ENCODE data around the gene PDE4D.

PDE4D gene

DNA sequence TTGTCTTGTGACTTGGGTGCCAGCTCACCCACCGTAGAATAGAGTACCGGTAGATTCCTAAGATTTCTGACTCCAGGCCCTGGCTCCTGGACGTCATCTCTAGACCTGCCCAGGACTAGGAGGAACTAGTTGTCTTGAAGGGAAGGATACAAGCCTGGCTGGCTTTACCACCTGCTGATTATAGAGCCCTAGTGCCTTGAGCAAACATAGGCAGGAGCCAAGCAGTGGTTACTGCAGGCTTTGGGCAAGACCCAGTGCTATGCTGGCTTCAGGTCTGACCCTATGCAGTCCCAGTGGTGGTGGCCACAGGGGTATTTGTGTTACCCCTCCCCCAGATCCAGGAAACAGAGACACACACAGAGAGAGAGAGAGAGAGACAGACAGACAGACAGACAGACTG lies 606.2 kb downstream of the PDE4D start:
- DNase-seq (ENCODE audit: low read depth, low spot score) = no peak

DNA sequence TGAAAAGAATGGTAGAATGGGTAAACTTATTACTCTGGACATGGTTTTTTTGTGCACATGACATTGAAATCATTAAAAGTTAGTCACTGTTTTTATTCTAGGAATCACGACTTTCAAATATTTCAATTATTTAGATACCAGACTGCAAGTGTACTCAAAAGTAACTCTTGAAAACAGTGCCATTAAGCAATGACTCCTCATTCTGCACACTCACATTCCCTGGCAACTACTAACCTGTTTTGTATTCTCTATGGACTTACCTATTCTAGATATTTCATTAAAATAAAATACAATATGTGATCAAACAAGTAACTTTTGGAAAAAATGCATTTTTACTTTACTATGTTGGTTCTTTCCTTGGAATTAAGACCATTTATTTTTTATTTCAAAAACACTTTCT lies 607.0 kb downstream of the PDE4D start:
- no peak for DNase-seq (ENCODE audit: low read depth, low spot score)

DNA sequence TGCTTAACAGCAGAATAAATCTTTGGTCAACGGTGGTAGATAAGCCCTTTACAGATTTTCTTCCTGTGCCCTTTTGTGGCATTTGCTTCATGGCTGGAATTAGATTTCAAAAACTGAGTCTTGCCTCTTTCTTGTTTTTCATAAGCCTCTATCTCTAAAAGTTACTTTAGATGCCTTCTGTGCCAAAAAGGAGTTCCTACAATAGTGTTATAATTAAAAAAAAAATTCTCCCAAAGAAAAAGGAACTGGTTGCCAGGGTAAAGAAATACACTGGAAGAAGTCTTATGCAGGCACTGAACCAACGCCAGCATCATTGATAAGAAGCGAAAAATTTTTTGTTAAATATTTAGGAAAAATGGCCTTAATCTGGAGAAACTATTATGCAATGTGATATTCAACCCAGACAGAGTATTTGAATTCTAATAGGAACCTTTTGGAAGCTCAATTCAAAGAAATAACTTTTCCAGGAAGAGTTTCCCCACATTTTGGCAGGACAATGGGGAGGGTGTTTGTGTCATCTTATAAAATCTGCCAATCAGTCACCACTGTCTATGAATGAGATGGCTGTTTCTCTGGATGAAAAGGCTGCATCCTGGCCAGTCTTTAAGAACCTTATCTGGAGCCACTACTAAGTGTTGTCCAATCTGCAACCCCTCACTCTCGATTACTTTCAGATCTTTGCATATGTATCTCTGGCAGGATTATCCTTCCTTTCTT lies 608.1 kb downstream of the PDE4D start:
- no peak for DNase-seq (ENCODE audit: low read depth, low spot score)

- DNase-seq (ENCODE audit: low read depth, low spot score) = no peak
These were observed 610.8 kb downstream of the PDE4D start for GRCh38 chr5:59282726-59283125.

DNA sequence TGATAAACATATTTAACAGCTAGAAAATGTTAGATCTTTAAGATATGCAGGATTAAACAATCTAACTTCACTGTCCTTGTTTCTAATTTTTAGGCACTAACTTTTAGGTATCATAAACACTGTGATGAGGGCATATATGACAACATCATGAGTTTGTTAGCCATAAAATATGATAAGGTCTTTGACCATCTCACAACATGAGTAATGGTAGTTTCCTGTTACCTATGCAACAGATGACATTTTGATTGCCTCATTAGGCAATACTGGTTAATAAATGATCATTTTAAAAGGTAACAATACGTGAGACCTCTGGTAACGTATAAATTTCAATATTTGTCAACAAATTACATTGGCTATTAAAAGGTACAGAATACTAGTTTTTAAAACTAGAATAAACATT lies 613.5 kb downstream of the PDE4D start:
- no peak for DNase-seq (ENCODE audit: low read depth, low spot score)

DNA sequence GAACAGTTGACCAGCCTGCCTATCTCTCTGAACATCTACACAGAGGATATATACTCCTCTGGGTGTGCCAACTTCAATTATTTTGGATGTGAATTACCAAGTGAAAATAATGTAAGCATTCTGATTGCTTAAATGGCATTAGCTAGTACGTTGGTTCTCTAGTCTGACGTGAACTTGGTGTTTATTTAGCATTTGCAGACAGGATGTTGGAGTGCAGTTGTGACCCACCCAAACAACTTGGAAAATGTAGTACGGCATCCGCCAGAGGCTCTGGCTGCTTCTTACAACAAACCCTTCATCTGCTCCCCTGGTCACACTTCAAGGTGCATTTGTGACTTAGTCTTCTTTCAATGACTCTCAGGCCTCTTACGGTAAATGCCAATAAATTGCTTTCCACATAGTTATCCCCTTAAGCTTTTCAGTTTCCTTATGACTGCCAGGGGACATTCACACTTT lies 616.6 kb downstream of the PDE4D start:
- DNase-seq (ENCODE audit: low read depth, low spot score) = no peak

- DNase-seq (ENCODE audit: low read depth, low spot score) = no peak
These were observed 617.2 kb downstream of the PDE4D start for GRCh38 chr5:59276325-59276675.

- DNase-seq (ENCODE audit: low read depth, low spot score) = no peak
These were observed 617.8 kb downstream of the PDE4D start for GRCh38 chr5:59275510-59276324.

GRCh38 chr5:59275170-59275509 lies 618.4 kb downstream of the PDE4D start:
- DNase-seq (ENCODE audit: low read depth, low spot score) = no peak

DNA sequence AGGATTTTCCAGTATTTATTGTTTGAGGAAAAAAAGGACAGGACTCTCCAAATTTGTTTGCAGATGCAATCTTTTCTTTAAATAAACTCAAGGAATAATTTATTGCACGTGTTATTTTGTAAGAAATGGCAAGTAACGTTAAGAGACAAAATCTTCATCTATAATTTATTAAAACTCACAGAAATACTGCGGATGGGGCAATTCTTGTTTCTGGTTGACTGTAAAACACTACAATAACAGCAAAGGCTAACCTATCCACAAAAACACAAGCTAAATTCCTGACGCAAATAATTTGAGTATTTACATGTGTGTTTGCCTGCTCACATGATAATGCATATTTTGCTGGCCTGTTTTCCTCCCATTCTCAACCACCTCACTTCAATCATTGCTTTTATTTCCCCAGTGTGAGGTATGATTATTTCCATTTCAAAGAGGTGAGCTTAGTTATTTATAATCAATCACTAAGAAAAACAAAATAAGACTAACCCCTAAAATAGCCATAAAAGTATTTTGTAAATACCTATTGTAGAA lies 619.4 kb downstream of the PDE4D start:
- DNase-seq (ENCODE audit: low read depth, low spot score) = no peak

GRCh38 chr5:59272809-59273427 lies 620.6 kb downstream of the PDE4D start:
- no peak for DNase-seq (ENCODE audit: low read depth, low spot score)

- no peak for DNase-seq (ENCODE audit: low read depth, low spot score)
These were observed 624.6 kb downstream of the PDE4D start for GRCh38 chr5:59268756-59269415.

- DNase-seq (ENCODE audit: low read depth, low spot score) = no peak
These were observed 626.5 kb downstream of the PDE4D start for GRCh38 chr5:59267033-59267432.

GRCh38 chr5:59266410-59266809 lies 627.1 kb downstream of the PDE4D start:
- no peak for DNase-seq (ENCODE audit: low read depth, low spot score)

DNA sequence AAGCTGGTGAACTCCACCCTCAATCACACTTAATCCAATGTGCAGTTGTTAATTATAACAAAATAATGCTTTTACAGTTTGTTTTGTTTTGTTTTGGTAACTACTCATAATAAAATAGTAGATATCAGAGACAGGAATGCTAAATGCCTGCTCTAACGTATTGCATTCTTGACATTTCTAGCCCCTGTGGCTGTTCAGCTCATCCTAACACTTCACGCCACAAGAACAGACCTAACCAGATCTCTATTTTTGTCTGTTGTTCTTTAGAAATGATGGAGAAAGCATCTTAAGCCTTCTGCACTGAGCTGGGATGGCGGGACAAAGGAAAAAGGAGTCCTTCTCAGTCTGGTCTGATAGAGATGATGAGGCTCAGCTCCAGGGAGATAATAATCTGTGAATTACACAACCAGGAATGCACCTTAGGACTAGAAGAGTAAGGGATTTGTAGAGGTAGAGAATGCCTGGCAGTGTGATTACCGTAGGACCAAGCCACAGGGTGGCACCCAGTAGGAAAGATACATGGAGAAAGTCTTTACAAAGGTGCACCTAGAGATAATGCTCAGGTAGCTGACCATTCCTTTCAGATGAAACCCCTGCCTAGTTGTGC lies 628.8 kb downstream of the PDE4D start:
- DNase-seq (ENCODE audit: low read depth, low spot score) = no peak

DNA sequence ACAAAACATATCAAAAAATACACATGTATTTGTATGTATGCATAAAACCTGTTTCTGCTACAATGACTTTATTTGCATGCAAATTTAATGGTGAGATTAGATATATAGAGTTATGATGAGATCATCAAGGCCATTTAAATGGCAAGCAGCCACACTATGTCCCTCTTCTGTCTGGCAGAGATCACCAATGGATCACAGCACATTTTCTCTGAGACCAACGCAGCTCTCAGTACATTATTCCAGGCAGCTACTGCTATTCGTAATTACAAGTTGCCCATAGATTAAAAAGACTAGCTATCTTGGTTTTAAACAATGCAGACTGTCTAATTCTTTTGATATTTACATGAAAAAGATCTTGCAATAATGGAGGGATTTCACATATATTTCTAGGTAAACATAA lies 629.5 kb downstream of the PDE4D start:
- DNase-seq (ENCODE audit: low read depth, low spot score) = no peak

- no peak for DNase-seq (ENCODE audit: low read depth, low spot score)
These were observed 631.6 kb downstream of the PDE4D start for GRCh38 chr5:59261969-59262368.

GRCh38 chr5:59260973-59261372 lies 632.6 kb downstream of the PDE4D start:
- DNase-seq (ENCODE audit: low read depth, low spot score) = no peak

- no peak for DNase-seq (ENCODE audit: low read depth, low spot score)
These were observed 633.3 kb downstream of the PDE4D start for GRCh38 chr5:59260200-59260599.

DNA sequence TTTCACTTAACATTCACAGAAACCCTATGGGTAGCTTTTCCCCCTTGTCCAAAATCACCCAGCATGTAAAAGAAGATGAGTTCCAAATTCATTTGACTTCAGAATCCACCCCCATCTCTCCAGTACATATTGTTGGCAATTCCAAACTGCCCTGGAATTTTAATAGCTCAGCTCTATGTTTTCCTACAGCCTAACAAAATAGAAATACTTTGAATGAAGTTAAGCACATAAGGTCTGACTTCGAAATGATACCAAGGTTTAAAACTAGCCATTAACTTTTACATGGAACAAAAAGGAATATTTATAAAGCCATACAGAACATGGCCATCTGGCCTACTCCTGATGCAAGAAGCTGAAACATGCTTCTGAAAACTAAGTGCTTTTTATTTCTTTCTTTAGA lies 634.3 kb downstream of the PDE4D start:
- DNase-seq (ENCODE audit: low read depth, low spot score) = no peak

GRCh38 chr5:59257488-59258400 lies 635.8 kb downstream of the PDE4D start:
- DNase-seq (ENCODE audit: low read depth, low spot score) = no peak

Data from activated naive CD8-positive, alpha-beta T cell treated with anti-CD3 and anti-CD28 coated beads, Interleukin-2, amount 50 U/mL, for 16 hours (primary cell).